Activated CD4-positive, alpha-beta T cell treated with anti-CD3 and anti-CD28 coated beads, Interleukin-2, Interleukin-4, amounts not matched to agents 100 ng/mL and 50 ng/mL, durations not matched to agents 16 hours and 8 hours (primary cell): ENCODE data around the gene CYB561D2.
"Not testable (repeated sequence)": the region's sequence is repeated elsewhere in the genome, so short reads cannot be mapped to it uniquely, and the experiment has no call there.

Experiments used
- DNase-seq: peaks from one replicate; pipeline ENCODE4 v3.0.0-alpha.2; 2020; ENCODE audit warnings: low spot score

CYB561D2 gene

DNA sequence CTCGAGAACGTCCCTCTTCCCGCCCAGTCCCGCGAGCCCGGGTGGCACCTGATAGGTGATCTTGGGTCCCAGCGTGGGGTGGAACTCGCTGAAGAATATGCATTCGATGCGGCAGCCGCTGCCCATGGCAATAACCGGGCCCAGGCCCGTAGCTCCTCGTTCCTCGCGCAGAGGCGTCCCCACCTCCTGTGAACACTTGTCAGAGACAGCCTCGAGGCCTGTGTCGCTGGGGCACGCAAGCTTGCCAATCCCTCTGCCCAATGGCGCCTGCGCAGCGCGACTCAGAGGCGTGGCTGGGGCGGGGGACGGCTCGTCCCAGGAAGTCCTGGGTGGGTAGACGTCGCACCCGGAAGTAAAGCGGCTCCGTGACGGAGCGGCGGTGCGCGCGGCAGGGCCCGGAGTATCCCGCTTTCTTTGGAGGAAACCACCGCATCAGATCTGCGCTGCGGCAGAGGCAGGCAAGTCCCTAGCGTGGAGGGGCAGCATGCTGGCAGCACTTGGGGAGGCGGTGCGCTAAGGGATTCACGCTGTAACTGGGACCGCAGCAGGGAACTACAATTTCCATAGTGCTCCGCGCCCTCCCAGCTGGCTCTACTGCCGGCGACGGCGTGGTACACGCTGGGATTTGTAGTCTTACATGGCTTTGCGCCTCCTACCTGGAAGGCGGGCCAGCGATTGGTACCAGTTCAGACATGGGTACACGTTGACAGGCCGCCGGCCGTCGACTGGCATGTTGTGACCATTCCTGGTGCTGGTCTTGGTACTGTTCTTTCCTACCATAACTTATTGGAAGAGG is at the start of gene CYB561D2, which contains the start of gene NPRL2:
TSS of gene CYB561D2 (plus strand) at position 336 of the 796 bp plus-strand sequence. CDS start 572 bp downstream, outside the sequence.
TSS of gene NPRL2 (minus strand) at position 249 of the 796 bp plus-strand sequence. CDS start at position 126, 123 bp downstream.
- DNase-seq, result peak; percentile 98

- no peak for DNase-seq
Observed at GRCh38 chr3:50302095-50303012, 48.3 kb upstream of the CYB561D2 start.

DNA sequence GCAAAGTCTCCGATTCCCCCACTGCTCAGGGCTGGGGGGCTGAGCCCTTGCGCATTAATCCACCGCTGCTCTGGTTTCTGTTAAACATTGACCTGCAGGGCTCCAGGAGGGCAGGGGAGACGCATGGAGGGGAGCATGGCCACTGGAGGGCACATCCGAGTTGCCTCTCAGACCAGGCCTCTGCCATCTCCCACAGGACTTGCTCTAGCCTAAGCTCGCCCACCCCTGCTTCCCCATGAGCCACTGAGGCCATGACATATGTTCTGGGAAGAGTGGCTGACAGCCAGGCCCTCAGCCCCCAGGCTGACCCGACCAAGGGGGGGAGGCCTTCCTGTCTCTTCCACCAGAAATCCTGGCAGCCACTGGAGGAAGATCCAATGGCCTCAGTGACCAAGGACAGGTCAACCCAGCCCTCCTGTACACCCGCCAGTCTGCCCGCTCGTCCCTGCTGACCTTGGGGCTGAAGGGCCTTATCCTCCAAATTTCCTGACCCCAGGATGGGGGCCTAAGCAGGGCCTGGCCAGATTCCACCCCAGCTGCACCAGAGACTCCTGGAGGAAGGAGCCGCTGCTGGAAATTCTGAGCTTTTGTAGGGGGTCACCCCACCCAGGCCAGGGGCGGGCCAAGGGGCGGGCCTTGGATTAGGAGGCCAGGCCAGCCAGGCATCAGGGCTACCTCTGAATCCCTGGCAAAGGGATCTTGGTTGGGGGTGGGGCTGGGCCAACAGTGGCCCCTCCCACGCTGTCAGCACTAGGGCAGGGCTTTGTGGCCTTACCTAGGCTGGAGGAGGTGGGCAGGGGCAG is 47.4 kb upstream of the CYB561D2 start, which contains the start of gene HYAL1:
TSS of gene HYAL1 (minus strand) at position 562 of the 803 bp plus-strand sequence. CDS start 618 bp downstream, outside the sequence.
- DNase-seq, result no peak

DNA sequence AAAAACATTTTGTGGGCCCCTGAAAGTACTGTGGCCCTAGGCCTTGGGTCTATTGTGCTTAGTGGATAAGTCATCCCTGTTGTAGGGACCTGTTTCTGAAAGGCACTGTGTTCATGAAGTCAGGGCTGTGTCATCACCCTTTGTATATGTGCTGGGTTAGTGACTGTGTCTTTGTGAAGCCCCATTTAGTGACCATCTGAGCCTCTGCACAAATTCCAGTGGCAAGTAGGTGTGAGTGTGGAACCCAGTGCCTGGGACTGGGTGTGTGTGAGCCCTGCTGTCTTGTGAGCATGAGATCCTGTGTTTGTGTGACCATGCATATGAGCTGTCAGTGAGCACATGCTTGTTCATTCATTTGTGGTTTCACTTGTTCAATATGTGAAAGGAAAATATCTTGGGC is 46.1 kb upstream of the CYB561D2 start:
- no peak for DNase-seq

GRCh38 chr3:50312041-50312440 is 38.6 kb upstream of the CYB561D2 start:
- not testable (repeated sequence) for DNase-seq

- DNase-seq, result no peak
Observed at GRCh38 chr3:50314342-50314741, 36.3 kb upstream of the CYB561D2 start.

DNA sequence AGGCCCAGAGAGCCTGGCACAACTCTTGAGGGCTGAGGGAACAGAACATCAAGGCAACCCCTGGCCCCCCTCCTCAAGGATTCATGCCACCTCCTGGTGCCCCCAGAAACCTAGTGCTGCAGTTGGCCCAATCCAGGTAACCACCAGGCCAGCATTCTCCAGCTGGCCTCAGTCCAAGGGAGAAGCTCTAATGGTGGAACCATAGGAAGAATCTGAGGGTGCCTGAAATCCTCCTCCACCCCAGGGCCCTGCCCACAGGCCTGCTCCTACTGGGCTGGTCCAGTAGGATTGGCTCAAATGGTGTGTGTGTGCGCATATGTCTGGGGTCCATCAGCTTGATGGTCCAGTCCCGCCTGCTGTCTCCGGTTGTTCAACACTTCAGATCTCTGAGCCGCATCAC is 35.8 kb upstream of the CYB561D2 start:
- DNase-seq, result no peak

- DNase-seq, result peak; percentile 61
Observed at GRCh38 chr3:50316657-50317242, 33.9 kb upstream of the CYB561D2 start.

DNA sequence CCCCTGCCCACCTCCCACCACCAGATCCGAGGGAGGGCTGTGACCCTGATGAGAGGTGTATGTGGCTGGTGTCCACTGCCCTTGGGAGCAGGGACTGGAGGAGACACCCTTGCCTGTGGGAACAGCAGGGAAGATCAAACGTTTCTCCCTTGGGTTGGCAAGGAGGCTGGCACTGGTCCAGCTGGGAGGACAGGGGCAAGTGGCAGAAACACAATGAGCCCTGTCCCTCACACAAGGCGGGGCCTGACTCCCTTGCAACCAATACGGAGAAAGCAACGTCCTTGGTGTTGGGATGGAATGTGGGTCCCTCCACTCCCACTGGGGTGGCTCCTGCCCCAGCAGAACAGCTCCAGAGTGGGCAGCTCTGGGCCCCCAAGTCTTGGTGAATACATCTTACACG is 33.4 kb upstream of the CYB561D2 start:
- no peak for DNase-seq

- DNase-seq, result no peak
Observed at GRCh38 chr3:50318163-50318562, 32.5 kb upstream of the CYB561D2 start.

DNA sequence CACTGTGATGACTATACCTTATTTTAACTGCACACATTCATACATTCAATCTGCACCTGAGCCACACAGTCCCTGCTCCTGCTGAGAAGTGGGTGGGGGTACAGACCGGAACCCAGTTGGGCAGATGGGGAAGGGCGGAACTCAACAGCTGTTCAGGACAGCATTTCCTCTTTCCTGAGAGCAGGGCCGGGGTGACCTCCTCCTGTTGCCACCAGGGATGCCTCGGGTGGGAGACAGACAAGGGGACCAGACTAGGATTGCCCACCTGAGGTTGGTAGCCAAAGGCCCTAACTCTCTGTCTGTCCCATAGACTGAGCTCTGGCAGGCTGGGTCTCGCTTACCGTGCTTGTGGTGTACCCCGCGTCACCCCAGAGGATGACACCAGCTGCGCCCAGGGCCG is 32.0 kb upstream of the CYB561D2 start:
- DNase-seq, result no peak

- no peak for DNase-seq
Observed at GRCh38 chr3:50319181-50319893, 31.3 kb upstream of the CYB561D2 start.

DNA sequence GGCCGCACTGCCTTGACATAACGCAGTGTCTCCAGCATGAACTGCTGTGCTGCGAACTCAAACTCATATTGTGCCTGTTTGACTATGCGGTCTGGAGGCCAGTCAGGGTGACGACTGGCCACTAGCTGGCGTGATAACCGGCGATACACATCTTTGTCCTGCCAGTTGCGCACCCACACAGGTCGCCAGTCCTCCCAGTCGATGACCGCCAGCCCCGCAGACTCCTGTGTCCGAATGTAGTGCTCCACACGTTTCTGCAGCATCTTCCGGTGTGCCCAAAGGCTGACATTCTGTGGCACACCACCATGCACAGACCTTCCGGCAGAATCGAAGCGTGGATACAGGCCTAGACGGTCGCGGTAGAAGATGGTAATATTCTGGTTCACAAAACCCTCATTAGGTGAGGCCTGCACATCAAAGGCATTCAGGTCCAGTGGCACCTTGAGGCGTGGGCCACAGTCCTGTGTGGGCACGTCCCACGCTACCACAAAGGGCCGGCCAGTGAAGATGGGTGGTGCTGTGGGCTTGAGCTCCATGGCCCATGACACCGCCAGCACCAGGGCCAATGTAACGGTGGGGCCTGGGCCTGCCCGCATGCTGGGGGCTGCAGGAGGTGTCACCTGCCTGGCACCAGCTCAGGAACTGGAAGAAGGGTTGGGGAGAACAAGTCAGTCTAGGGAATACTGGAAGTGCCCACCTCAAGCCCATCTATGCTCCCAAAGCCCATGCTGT is 30.6 kb upstream of the CYB561D2 start:
- DNase-seq, result no peak

DNA sequence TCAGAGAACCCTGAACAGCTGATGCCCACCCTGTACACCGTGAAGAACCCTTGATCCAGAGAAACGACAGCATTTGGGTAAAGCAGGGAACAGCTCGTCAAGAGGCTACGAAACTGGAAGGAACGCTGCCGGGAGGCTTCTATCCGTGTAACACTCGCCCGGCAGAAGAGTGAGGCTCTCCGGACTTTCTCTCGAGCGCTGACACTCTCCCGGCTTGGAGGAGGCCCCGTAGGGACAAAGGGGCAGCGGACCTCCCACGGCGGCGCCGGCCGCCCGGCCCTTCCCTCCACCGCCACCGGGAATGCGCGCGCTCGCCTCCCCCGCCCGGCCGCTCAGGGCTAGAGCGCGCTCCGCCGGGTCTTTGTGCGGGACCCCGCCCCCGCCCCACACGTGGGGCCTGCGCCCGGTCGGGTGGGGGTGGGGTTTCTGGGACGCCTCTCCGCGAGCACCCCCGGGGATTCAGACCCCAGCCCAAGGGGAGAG is 29.8 kb upstream of the CYB561D2 start:
- DNase-seq, result peak; percentile 55

DNA sequence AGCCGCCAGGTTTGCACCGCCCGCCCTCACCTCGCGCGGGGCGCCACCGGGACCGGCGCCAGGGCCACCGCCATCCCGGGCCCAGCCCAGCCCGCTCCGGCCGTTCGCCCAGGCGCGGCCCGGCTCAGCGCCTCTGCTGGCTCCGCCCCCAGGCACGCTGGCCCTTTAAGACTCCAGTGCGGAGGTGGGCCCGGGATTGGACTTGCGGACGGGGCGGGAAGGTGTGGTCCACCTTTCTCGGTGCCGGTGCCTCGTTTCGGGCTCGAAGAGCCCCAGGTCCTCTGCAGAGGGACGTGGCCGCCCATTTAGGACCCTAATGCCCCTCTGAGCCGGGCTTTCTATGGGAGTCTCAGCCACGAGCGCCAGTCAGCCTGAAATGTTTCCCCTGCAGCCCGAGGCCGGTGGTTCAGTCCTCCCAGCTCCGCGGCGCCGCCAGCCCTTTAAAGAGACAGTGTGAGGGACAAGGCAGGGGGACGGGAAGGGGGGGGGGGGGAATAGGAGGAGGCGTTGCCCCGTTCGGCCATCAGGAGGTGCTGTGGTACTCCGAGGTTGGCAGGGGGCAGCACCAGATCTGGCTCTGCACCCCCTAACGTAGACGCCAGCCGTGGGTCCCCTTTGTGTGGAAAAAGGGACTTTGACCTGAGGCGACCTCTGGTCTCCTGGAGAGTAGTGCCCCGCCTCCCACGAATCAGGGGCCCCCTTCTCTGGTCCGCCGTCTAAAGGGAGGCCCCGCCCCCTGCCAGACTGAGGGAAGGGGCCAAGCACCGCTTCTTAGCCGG is 29.1 kb upstream of the CYB561D2 start:
- peak; percentile 84 for DNase-seq

GRCh38 chr3:50322115-50322385 is 28.6 kb upstream of the CYB561D2 start:
- no peak for DNase-seq

DNA sequence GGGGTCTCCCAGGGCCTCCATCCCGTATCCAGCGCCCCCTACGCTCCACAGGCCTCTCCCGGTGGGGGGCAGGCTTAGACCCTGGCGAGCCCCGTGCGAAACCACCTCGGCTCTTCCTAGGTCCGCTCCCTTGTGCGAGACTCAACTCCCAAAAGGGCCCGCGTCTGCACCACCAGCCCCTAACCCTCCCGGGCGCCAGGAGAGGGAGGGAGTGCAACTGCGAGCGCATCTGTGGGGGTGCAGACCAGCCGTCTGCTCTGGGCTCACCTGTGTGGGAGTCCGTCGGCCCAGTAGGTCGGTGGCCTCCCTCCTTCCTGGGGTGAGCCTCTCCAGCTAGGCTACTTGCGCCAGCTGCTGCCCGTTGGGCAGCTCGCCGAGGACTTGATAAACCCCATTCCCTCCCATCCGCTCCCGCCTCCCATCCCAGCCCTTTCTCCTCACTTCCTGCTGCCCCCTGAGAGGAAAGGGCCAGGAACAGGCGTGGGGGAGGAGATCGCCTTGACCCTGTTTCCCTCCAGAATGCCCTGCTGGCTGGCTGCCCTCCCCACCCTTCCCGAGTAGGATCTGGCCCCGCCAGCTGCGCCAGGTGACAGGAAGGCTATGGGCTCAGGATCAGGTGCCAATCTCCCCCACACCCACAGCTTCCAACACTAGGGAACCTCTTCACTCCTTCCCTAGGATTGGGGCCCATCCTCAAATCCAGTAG is 28.1 kb upstream of the CYB561D2 start, which contains the start of gene HYAL2:
TSS of gene HYAL2 (minus strand) at position 360 of the 706 bp plus-strand sequence. CDS start 2,256 bp downstream, outside the sequence.
- DNase-seq, result no peak

- DNase-seq, result no peak
Observed at GRCh38 chr3:50323092-50323600, 27.5 kb upstream of the CYB561D2 start.
